Subcutaneous adipose tissue (tissue), 4 donors: Measurements from ENCODE around the gene MOGAT3. TPM values are rescaled to one million over a fixed set of nuclear protein-coding genes. Genes with fewer than 3 reads are reported as not detected.

ENCODE experiments used
- total RNA-seq, 4 donors: library from RNA; depleted of rRNA; stranded (reverse); fragments of >200 nt; gene quantifications; one replicate each; pipeline ENCODE4 v1.1.0, GENCODE V29; 2016
- TF ChIP-seq, protein P1 (sequence below): fragments of 450-650 bp; IDR thresholded peaks from one replicate; pipeline ENCODE4 v1.5.1; 2016; ENCODE audit warnings: low read depth, mild to moderate bottlenecking, control low read depth, antibody characterized with exemption, moderate library complexity

MOGAT3 gene
- total RNA-seq, 4 donors from 2014 or later: not detected

DNA sequence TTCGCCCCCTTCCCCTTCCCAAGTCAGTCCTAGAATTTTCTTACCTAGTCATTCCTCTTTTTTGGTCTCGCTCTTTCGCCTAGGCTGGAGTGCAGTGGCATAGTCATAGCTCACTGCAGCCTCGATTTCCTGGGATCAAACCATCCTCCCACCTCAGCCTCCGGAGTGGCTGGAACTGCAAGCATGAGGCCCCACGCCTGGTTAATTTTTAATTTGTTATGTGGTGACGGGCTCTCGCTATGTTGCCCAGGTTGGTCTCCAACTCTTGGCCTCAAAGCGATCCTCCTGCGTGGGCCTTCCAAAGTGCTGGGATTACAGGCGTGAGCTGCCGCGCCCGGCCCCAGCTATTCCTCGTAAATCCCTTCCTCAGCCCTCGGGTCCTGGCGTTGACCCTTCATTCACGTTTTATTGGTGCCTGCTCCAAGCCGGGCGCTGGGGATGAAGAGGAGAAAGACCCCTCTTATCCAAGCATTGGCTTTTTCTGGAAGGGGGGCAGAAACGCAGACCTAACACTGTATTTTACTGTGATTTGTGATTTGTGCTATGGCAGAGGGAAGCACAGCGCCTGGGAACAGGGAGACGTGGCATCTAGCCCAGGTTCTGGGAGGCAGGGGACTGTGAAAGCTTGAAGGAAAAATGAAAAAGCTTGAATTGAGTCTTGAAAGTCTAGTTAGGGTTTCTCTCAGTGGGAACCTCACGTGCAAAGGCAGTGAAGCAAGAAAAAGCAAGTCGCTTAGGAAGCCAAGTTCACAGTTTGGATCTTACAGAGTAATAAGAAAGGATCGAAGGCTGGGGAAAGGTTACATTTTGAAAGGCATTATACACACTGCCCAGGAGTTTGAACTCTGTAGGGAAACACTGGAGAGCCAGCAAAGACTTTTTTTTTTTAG, 17.6 kb upstream of the MOGAT3 start:
- TF ChIP-seq, protein P1, sequence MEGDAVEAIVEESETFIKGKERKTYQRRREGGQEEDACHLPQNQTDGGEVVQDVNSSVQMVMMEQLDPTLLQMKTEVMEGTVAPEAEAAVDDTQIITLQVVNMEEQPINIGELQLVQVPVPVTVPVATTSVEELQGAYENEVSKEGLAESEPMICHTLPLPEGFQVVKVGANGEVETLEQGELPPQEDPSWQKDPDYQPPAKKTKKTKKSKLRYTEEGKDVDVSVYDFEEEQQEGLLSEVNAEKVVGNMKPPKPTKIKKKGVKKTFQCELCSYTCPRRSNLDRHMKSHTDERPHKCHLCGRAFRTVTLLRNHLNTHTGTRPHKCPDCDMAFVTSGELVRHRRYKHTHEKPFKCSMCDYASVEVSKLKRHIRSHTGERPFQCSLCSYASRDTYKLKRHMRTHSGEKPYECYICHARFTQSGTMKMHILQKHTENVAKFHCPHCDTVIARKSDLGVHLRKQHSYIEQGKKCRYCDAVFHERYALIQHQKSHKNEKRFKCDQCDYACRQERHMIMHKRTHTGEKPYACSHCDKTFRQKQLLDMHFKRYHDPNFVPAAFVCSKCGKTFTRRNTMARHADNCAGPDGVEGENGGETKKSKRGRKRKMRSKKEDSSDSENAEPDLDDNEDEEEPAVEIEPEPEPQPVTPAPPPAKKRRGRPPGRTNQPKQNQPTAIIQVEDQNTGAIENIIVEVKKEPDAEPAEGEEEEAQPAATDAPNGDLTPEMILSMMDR: no peak

DNA sequence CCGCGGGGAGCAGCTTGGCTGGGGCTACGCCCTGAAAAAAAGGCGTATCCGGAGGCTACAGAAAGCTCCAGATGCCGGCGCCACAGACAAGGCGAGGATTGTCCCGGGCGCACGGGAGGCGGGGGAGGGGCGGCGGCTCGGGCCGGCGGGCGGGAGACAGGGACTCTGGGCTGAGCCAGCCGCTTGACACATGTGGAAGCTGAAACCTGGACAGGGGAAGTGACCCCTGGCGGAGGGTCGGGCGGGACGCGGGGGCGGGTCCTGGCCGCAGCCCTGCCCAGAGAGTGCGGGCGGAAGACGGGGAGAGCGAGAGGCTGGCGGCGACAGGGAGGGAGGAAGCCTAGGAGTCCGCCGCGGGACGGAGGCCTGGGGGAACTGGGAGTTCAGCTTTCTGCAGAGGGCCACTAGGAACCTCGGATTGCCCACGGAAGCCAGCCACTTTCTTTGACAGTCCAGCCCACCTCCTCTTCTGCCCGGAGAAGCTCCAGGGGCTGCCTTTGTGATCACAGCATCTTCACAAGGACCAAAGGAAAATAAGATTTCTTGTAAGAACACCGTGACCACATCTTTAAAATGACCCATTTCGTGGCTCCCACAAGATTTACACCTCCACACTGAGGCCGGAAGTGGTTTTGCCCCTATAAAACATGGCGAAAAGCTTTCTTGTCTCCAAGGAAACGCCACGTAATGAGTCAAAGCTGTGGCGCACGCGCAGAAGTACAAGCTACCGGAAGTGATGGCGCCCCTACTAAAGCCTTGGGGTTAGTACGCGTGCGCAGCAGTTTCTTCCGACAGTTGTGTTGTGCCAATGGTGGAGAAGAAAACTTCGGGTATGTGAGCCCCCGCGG, 16.8 kb upstream of the MOGAT3 start, which contains the start of the genes PLOD3 and ZNHIT1:
Gene PLOD3, minus strand, starts transcription at position 194 of the 848 bp plus-strand sequence. CDS start 307 bp downstream, outside the sequence.
Gene ZNHIT1, plus strand, starts transcription at position 778 of the 848 bp plus-strand sequence. Its CDS starts 31 bp downstream, at position 809.
- TF ChIP-seq, protein P1: no peak

DNA sequence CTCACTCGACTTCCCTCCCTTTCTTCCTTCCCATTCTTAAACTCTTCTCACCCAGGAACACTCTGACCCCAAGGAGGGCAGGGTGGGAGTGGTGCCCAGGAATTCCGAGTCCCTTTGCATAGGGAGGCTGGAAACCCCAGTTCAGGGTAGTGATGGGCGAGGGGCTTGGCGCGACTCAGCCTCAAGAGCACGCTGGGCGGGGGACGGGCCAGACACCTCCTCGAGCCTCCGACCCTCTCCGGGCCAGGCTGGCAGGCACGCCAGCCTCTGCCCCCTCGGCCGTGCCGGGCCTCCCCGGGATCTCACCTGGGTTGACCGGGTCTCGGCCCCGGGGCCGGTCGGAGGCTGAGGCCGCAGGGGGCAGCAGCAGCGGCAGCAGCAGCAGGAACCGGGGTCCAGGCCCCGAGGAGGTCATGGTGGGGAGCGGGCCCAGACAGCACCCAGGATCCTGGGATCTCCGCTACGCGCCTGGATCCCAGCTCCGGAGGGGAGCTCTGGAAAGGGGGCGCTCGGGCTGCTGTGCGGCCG, 16.1 kb upstream of the MOGAT3 start:
- TF ChIP-seq, protein P1: no peak

DNA sequence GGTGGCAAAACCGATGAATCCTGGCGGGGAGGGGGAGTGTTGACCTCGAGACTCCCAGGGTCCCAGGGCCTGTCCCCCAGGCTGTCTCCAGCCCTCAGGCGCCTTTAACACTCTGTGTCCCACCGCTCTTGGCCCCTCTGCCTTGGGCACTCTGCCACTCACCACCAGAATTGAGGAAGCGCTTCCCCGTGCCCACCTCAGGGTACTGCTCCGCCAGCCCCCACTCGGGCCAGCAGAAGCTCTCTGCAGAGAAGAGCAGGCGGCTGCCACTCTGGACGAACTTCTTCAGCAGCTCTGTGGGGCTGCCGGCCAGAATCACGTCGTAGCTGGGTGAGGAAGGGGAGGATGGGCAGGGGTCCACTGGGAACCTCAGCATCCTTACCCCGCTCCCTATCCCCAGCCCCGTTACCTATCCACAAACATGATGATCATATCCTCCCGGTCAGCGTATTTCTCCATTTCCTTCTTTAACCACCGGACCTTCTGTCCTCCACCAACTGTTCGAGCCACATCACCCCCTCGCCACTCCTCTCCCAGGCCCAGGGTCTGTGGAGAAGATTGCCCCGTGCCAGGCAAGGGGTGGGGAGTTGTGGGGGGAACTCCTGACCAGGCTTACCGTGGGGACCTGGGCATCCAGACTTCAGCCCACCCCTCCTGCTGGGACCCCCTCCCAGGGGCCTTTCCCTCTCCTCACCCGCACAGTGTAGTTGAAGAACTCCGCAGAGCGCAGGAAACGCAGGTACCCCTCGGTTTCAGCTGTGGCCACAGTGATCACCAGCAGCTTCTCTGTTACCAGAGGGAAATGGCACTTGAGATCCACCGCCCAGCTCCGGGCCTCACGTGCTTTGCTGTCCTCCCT, 15.4 kb upstream of the MOGAT3 start:
- TF ChIP-seq, protein P1: no peak

DNA sequence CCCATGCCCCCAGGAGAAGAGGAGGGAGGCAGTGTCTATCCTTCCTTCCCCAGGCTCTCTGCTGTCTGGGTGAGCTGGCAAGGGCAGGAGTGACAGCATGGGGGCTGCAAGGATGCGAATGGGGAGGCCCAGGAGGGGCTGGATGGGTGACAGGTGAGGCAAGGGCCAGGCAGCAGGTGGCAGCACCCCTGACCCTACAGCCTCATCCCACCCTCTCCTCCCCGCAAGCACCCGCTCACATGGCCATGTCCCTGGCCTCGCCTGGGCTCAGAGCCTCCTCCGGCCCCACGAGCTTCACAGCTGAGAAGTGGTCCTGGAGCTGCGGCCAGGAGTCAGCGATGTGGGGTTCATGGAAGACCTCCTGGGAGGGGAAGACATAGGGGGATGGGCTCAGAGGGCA, 11.2 kb upstream of the MOGAT3 start:
- TF ChIP-seq, protein P1: no peak

DNA sequence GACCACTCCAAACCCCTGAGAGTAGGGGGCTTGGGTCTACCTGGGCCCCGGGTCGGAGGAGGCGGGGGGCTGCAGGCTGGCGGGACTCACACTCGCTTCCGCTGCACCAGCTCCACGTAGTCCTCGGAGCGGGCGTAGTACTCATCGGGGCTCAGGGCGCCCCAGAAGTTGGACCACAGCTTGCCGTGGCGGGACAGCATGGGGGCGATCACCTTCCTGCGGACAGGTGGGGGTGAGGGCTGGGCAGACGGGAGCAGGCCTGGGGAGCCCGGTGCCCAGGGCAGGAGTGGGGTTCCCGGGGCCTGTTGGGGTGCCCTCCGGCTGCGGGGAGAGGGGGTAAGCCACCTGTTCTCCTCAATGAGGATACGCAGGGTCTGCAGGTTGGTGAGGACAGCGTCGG, 10.7 kb upstream of the MOGAT3 start:
- TF ChIP-seq, protein P1: no peak
